ENCODE measurements around the gene NUP62.

Gene NUP62

GRCh38 chr19:49861541-49862378 lies 67.5 kb downstream of the NUP62 start:
- 96% methylated on average over 36 of the region's 60 CpGs for WGBS (ENCODE audit: insufficient coverage)
- CTCF ChIA-PET: interaction anchor here (1.4 kb wide), 1 partner anchor 29 kb away, joined by 4 read pairs; no protein-coding TSS in a partner anchor
- Histone ChIP-seq H3K27ac (ENCODE audit: insufficient read depth in 1 of 2, low read depth in 1 of 2, low read length in 2 of 2, poor library complexity in 1 of 2, severe bottlenecking in 2 of 2) (no peak overlapping the region), H3K4me3 (ENCODE audit: control insufficient read depth in 1 of 7, extremely low read depth in 1 of 7, insufficient read depth in 4 of 7, low read depth in 2 of 7, low read length in 6 of 7) (no peak overlapping the region), H3K36me3 (ENCODE audit: control insufficient read depth in 4 of 4, insufficient read depth in 4 of 4, low read length in 3 of 4) (peaks cover 3 to 77% (median 61%) of the 10 kb centered on the region in 4 experiments), H3K27me3 (replicated peaks in 2 of 5; ENCODE audit: control insufficient read depth in 4 of 5, insufficient read depth in 5 of 5, low read length in 4 of 5) (no peaks in the 10 kb centered on the region), H3K4me1 (ENCODE audit: control extremely low read depth in 1 of 4, control insufficient read depth in 4 of 4, insufficient read depth in 4 of 4, low read length in 3 of 4) (peaks cover 5 to 19% (median 17%) of the 10 kb centered on the region in 4 experiments), H3K9me3 (ENCODE audit: control extremely low read depth in 1 of 5, control insufficient read depth in 4 of 5, insufficient read depth in 2 of 5, low read depth in 1 of 5, low read length in 4 of 5) (no peaks in the 10 kb centered on the region)
- POLR2A ChIA-PET: no interaction called here
- no peak for DNase-seq

GRCh38 chr19:49861107-49861506 lies 68.2 kb downstream of the NUP62 start:
- DNase-seq: no peak
- POLR2A ChIA-PET: no interaction called here

GRCh38 chr19:49860336-49861102 lies 68.8 kb downstream of the NUP62 start:
- H3K36me3 ChIP-seq (ENCODE audit: control insufficient read depth in 4 of 4, insufficient read depth in 4 of 4, low read length in 3 of 4): peaks cover 3 to 85% (median 67%) of the 10 kb centered on the region in 4 experiments
- ChIA-PET POLR2A (no interaction called here), CTCF (interaction anchor here (0.9 kb wide), 1 partner anchor 275 kb away, joined by 3 read pairs; no protein-coding TSS in a partner anchor)
- H3K9me3 ChIP-seq (ENCODE audit: control extremely low read depth in 1 of 5, control insufficient read depth in 4 of 5, insufficient read depth in 2 of 5, low read depth in 1 of 5, low read length in 4 of 5): no peaks in the 10 kb centered on the region
- DNase-seq: no peak
- 91% methylated on average over 15 of the region's 17 CpGs for WGBS (ENCODE audit: insufficient coverage)
- H3K27me3 ChIP-seq (replicated peaks in 2 of 5; ENCODE audit: control insufficient read depth in 4 of 5, insufficient read depth in 5 of 5, low read length in 4 of 5): no peaks in the 10 kb centered on the region
- H3K27ac ChIP-seq (ENCODE audit: insufficient read depth in 1 of 2, low read depth in 1 of 2, low read length in 2 of 2, poor library complexity in 1 of 2, severe bottlenecking in 2 of 2): no peak overlapping the region
- H3K4me1 ChIP-seq (ENCODE audit: control extremely low read depth in 1 of 4, control insufficient read depth in 4 of 4, insufficient read depth in 4 of 4, low read length in 3 of 4): peaks cover 0 to 7% (median 5%) of the 10 kb centered on the region in 4 experiments
- H3K4me3 ChIP-seq (ENCODE audit: control insufficient read depth in 1 of 7, extremely low read depth in 1 of 7, insufficient read depth in 4 of 7, low read depth in 2 of 7, low read length in 6 of 7): no peak overlapping the region

More at GRCh38 chr19:49861107-49861506, 68.2 kb downstream of the NUP62 start:
- CTCF ChIA-PET: interaction anchor here (0.9 kb wide), 1 partner anchor 275 kb away, joined by 3 read pairs; no protein-coding TSS in a partner anchor
- peaks cover 3 to 80% (median 64%) of the 10 kb centered on the region in 4 experiments for H3K36me3 ChIP-seq (ENCODE audit: control insufficient read depth in 4 of 4, insufficient read depth in 4 of 4, low read length in 3 of 4)
- 90% methylated on average over 4 of the region's 13 CpGs for WGBS (ENCODE audit: insufficient coverage)
- H3K9me3 ChIP-seq (ENCODE audit: control extremely low read depth in 1 of 5, control insufficient read depth in 4 of 5, insufficient read depth in 2 of 5, low read depth in 1 of 5, low read length in 4 of 5): no peaks in the 10 kb centered on the region
- H3K27ac ChIP-seq (ENCODE audit: insufficient read depth in 1 of 2, low read depth in 1 of 2, low read length in 2 of 2, poor library complexity in 1 of 2, severe bottlenecking in 2 of 2): no peak overlapping the region
- H3K27me3 ChIP-seq (replicated peaks in 2 of 5; ENCODE audit: control insufficient read depth in 4 of 5, insufficient read depth in 5 of 5, low read length in 4 of 5): no peaks in the 10 kb centered on the region
- H3K4me1 ChIP-seq (ENCODE audit: control extremely low read depth in 1 of 4, control insufficient read depth in 4 of 4, insufficient read depth in 4 of 4, low read length in 3 of 4): peaks cover 0 to 12% (median 11%) of the 10 kb centered on the region in 4 experiments
- H3K4me3 ChIP-seq (ENCODE audit: control insufficient read depth in 1 of 7, extremely low read depth in 1 of 7, insufficient read depth in 4 of 7, low read depth in 2 of 7, low read length in 6 of 7): no peak overlapping the region

- no peak overlapping the region for H3K4me3 ChIP-seq (ENCODE audit: control insufficient read depth in 1 of 7, extremely low read depth in 1 of 7, insufficient read depth in 4 of 7, low read depth in 2 of 7, low read length in 6 of 7)
- H3K9me3 ChIP-seq (ENCODE audit: control extremely low read depth in 1 of 5, control insufficient read depth in 4 of 5, insufficient read depth in 2 of 5, low read depth in 1 of 5, low read length in 4 of 5): no peaks in the 10 kb centered on the region
- ChIA-PET POLR2A (interaction anchor here (1.3 kb wide), 1 partner anchor 8 kb away, joined by 3 read pairs; the partner anchor contains the start of gene PNKP), CTCF (no interaction called here)
- no peaks in the 10 kb centered on the region for H3K27me3 ChIP-seq (replicated peaks in 2 of 5; ENCODE audit: control insufficient read depth in 4 of 5, insufficient read depth in 5 of 5, low read length in 4 of 5)
- H3K36me3 ChIP-seq (ENCODE audit: control insufficient read depth in 4 of 4, insufficient read depth in 4 of 4, low read length in 3 of 4): peaks cover 3 to 90% (median 70%) of the 10 kb centered on the region in 4 experiments
- no peak overlapping the region for H3K27ac ChIP-seq (ENCODE audit: insufficient read depth in 1 of 2, low read depth in 1 of 2, low read length in 2 of 2, poor library complexity in 1 of 2, severe bottlenecking in 2 of 2)
- no peak for DNase-seq
- 92% methylated on average over 19 of the region's 22 CpGs for WGBS (ENCODE audit: insufficient coverage)
- no peaks in the 10 kb centered on the region for H3K4me1 ChIP-seq (ENCODE audit: control extremely low read depth in 1 of 4, control insufficient read depth in 4 of 4, insufficient read depth in 4 of 4, low read length in 3 of 4)
Measured at GRCh38 chr19:49859682-49860335, 69.5 kb downstream of the NUP62 start.

GRCh38 chr19:49858088-49858985 lies 71.0 kb downstream of the NUP62 start:
- CTCF ChIA-PET: interaction anchor here (1.0 kb wide), 1 partner anchor 11 kb away, joined by 3 read pairs; no protein-coding TSS in a partner anchor

GRCh38 chr19:49857838-49858087 lies 71.5 kb downstream of the NUP62 start:
- no peak overlapping the region for H3K27ac ChIP-seq (ENCODE audit: insufficient read depth in 1 of 2, low read depth in 1 of 2, low read length in 2 of 2, poor library complexity in 1 of 2, severe bottlenecking in 2 of 2)
- H3K36me3 ChIP-seq (ENCODE audit: control insufficient read depth in 4 of 4, insufficient read depth in 4 of 4, low read length in 3 of 4): peaks cover 3 to 77% (median 55%) of the 10 kb centered on the region in 4 experiments
- POLR2A ChIA-PET: no interaction called here
- CTCF ChIA-PET: interaction anchor here (1.0 kb wide), 1 partner anchor 12 kb away, joined by 3 read pairs; no protein-coding TSS in a partner anchor
- no peak for DNase-seq
- no peaks in the 10 kb centered on the region for H3K27me3 ChIP-seq (replicated peaks in 2 of 5; ENCODE audit: control insufficient read depth in 4 of 5, insufficient read depth in 5 of 5, low read length in 4 of 5)
- peaks cover 0 to 7% (median under 1%) of the 10 kb centered on the region in 4 experiments for H3K4me1 ChIP-seq (ENCODE audit: control extremely low read depth in 1 of 4, control insufficient read depth in 4 of 4, insufficient read depth in 4 of 4, low read length in 3 of 4)
- no peaks in the 10 kb centered on the region for H3K9me3 ChIP-seq (ENCODE audit: control extremely low read depth in 1 of 5, control insufficient read depth in 4 of 5, insufficient read depth in 2 of 5, low read depth in 1 of 5, low read length in 4 of 5)
- H3K4me3 ChIP-seq (ENCODE audit: control insufficient read depth in 1 of 7, extremely low read depth in 1 of 7, insufficient read depth in 4 of 7, low read depth in 2 of 7, low read length in 6 of 7): no peak overlapping the region
- WGBS (ENCODE audit: insufficient coverage): 94% methylated on average over 5 of the region's 5 CpGs

More at GRCh38 chr19:49858088-49858985, 71.0 kb downstream of the NUP62 start:
- Histone ChIP-seq H3K9me3 (ENCODE audit: control extremely low read depth in 1 of 5, control insufficient read depth in 4 of 5, insufficient read depth in 2 of 5, low read depth in 1 of 5, low read length in 4 of 5) (no peaks in the 10 kb centered on the region), H3K4me3 (ENCODE audit: control insufficient read depth in 1 of 7, extremely low read depth in 1 of 7, insufficient read depth in 4 of 7, low read depth in 2 of 7, low read length in 6 of 7) (no peak overlapping the region), H3K27me3 (replicated peaks in 2 of 5; ENCODE audit: control insufficient read depth in 4 of 5, insufficient read depth in 5 of 5, low read length in 4 of 5) (no peaks in the 10 kb centered on the region), H3K4me1 (ENCODE audit: control extremely low read depth in 1 of 4, control insufficient read depth in 4 of 4, insufficient read depth in 4 of 4, low read length in 3 of 4) (peaks cover 0 to 3% (median 0%) of the 10 kb centered on the region in 4 experiments), H3K36me3 (ENCODE audit: control insufficient read depth in 4 of 4, insufficient read depth in 4 of 4, low read length in 3 of 4) (peaks cover 3 to 81% (median 60%) of the 10 kb centered on the region in 4 experiments), H3K27ac (ENCODE audit: insufficient read depth in 1 of 2, low read depth in 1 of 2, low read length in 2 of 2, poor library complexity in 1 of 2, severe bottlenecking in 2 of 2) (no peak overlapping the region)
- 97% methylated on average over 37 of the region's 37 CpGs for WGBS (ENCODE audit: insufficient coverage)
- DNase-seq: no peak
- POLR2A ChIA-PET: interaction anchor here (0.6 to 1.3 kb wide), 2 partner anchors 9 to 43 kb away, joined by 3 to 5 read pairs; partner anchors contain the start of gene PNKP
